NT2/D1 (cell line): ENCODE data around the gene DUSP28.

Source experiments
- SUZ12 ChIP-seq: IDR thresholded peaks from 2 replicates; pipeline ENCODE4 v1.6.1; 2011; ENCODE audit not compliant: insufficient read length, insufficient read depth; ENCODE audit errors: extremely low read depth
- YY1 ChIP-seq: IDR thresholded peaks from 2 replicates; pipeline ENCODE4 v1.6.1; 2011; ENCODE audit not compliant: insufficient read length, insufficient read depth
- ZNF274 ChIP-seq: IDR thresholded peaks from 2 replicates; pipeline ENCODE4 v1.6.1; 2011; ENCODE audit warnings: mild to moderate bottlenecking, low read depth, low read length

- TF ChIP-seq YY1 (no peak), ZNF274 (no peak), SUZ12 (no peak)
Measured at GRCh38 chr2:240568678-240569522, 8.7 kb downstream of the DUSP28 start.
